Upper lobe of right lung (tissue), 1 donor: ENCODE data around the gene OR8H1. TPM values are rescaled to one million over a fixed set of nuclear protein-coding genes. Genes with fewer than 3 reads are reported as not detected.

Source experiments
- ATAC-seq: fragments of 200-7000 bp; cut with Tn5 transposase; one replicate; pipeline ENCODE4 v1.9.1; 2020; ENCODE audit warnings: mild to moderate bottlenecking, moderate library complexity
- DNase-seq: peaks from one replicate; pipeline ENCODE4 v3.0.0-alpha.2; 2020
- H3K27ac ChIP-seq: fragments of 200-600 bp; one replicate; pipeline ENCODE4 v1.8.0; 2022
- H3K27me3 ChIP-seq: fragments of 200-600 bp; one replicate; pipeline ENCODE4 v1.8.0; 2022; ENCODE audit warnings: mild to moderate bottlenecking
- H3K36me3 ChIP-seq: fragments of 200-600 bp; one replicate; pipeline ENCODE4 v1.8.0; 2022
- H3K4me1 ChIP-seq: fragments of 200-600 bp; one replicate; pipeline ENCODE4 v1.8.0; 2022
- H3K4me3 ChIP-seq: fragments of 200-600 bp; one replicate; pipeline ENCODE4 v1.8.0; 2022; ENCODE audit warnings: mild to moderate bottlenecking
- H3K9me3 ChIP-seq: fragments of 200-600 bp; one replicate; pipeline ENCODE4 v1.8.0; 2022
- intact Hi-C: fragments of 100-400 bp; cut with DNase I; formaldehyde crosslinking; loops from one replicate; pipeline ENCODE4 v1.11.0; 2022
- total RNA-seq: library from RNA; stranded (reverse); fragmentation: NEBNext Ultra II Directional; extraction: Animal tissue kit (Norgen Biotek cat#: 25700); gene quantifications from one replicate; pipeline ENCODE4 v1.2.1, GENCODE V29; 2021
- TF ChIP-seq, protein P1 (sequence below): fragments of 200-600 bp; IDR thresholded peaks from one replicate; pipeline ENCODE4 v1.8.0; 2022; ENCODE audit warnings: antibody characterized with exemption
- donor health status: DM: no; HTN: yes; CAD: no; lungs with severe emphysema.

The OR8H1 gene
- total RNA-seq, 1 donor from 2014 or later: not detected

DNA sequence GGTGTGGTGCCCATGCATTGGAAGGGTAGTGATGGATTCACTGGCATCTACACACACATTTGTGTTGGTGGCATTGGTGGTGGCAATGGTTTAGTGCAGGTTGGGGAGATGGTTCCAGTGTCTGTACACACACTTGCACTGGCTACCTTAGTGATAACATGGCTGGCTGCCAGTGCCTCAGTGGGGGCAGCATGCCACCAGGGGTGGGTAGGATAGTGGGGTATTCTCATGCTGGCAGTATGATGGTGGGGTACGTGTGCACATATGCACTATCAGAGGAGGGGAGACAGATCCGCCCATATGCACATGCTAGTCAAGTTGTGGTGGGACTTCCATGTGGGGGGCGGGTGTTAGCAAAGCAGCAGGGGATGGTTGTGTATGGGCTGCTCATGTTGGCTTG is 15.8 kb upstream of the OR8H1 start:
- H3K9me3 ChIP-seq: peaks cover 8% of the 10 kb centered on the region
- no peaks in the 10 kb centered on the region for H3K4me1 ChIP-seq
- H3K36me3 ChIP-seq: no peaks in the 10 kb centered on the region
- DNase-seq (no peak), ATAC-seq (peak; percentile 32)
- H3K4me3 ChIP-seq: no peak overlapping the region
- H3K27me3 ChIP-seq: no peaks in the 10 kb centered on the region
- TF ChIP-seq, protein P1, sequence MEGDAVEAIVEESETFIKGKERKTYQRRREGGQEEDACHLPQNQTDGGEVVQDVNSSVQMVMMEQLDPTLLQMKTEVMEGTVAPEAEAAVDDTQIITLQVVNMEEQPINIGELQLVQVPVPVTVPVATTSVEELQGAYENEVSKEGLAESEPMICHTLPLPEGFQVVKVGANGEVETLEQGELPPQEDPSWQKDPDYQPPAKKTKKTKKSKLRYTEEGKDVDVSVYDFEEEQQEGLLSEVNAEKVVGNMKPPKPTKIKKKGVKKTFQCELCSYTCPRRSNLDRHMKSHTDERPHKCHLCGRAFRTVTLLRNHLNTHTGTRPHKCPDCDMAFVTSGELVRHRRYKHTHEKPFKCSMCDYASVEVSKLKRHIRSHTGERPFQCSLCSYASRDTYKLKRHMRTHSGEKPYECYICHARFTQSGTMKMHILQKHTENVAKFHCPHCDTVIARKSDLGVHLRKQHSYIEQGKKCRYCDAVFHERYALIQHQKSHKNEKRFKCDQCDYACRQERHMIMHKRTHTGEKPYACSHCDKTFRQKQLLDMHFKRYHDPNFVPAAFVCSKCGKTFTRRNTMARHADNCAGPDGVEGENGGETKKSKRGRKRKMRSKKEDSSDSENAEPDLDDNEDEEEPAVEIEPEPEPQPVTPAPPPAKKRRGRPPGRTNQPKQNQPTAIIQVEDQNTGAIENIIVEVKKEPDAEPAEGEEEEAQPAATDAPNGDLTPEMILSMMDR: no peak
- intact Hi-C loops: no loop called here
- no peak overlapping the region for H3K27ac ChIP-seq

DNA sequence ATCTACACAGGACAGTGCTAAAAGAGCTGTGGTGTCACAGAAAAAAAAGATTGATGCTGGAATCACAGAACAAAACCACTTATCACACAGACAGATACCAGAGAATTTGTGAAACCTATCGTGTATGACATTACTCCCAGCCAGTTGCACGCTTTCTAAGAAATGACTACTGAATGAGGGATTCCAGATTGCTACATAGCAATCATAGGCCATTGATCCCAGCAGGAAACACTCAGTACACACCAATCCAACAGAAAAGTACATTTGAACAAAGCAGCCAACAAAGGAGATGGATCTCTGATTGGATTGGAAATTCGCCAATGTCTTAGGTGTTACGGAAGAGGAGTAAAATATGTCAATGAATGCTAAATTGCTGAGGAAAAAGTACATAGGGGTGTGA is 4.8 kb upstream of the OR8H1 start:
- no peaks in the 10 kb centered on the region for H3K4me1 ChIP-seq
- no peaks in the 10 kb centered on the region for H3K36me3 ChIP-seq
- no peaks in the 10 kb centered on the region for H3K9me3 ChIP-seq
- DNase-seq (no peak), ATAC-seq (no peak)
- TF ChIP-seq, protein P1: no peak
- intact Hi-C loops: no loop called here
- H3K27ac ChIP-seq: no peak overlapping the region
- H3K27me3 ChIP-seq: no peaks in the 10 kb centered on the region
- H3K4me3 ChIP-seq: no peak overlapping the region

DNA sequence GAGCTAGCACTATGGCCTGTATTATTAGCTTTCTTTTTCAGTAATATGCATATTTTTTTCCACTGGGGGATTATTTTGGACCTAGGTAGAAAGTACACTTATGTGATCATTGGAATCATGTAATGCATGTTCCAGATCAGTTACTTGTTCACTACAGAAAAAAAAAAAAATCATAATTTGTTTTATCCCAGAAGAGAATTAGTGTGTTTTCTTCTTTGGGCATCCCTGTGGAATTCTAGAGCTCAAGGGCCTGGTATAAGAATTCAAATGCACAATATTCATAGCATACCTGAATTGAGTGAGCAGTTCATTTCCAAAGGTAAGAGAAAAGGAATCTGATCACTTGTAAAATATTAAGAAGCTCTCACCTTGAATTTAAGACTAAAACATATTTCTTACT is 18.2 kb downstream of the OR8H1 start, which contains the start of gene OR5T1:
Gene OR5T1, plus strand, starts transcription at position 301 of the 400 bp plus-strand sequence. CDS start 1,485 bp downstream, outside the sequence.
- Histone ChIP-seq H3K9me3 (no peaks in the 10 kb centered on the region), H3K4me1 (no peaks in the 10 kb centered on the region), H3K27me3 (no peaks in the 10 kb centered on the region), H3K4me3 (no peak within 1 kb of the TSS), H3K36me3 (no peaks in the 10 kb centered on the region), H3K27ac (no peak within 1 kb of the TSS)
- intact Hi-C loops: no loop called here
- no peak for DNase-seq
- TF ChIP-seq, protein P1: no peak
- no peak for ATAC-seq

DNA sequence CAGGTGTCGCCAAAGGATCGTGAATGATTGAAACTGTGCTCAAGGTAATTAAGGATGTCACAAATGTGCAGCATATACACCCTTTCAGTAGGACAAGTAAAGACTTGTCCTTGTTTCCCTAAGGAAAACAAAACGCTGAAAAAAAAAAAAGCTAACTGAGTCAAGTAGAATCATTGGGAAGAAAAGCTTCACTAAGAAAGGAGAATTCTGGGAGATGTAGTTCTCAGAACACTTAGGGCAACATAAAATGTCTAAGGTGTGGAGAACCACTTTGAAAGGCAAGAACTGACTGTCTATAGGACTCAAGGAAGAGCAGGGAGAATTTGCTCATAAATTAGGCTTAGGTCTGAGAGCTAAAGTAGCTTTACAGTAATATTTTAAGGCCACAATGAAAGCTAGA is 21.0 kb downstream of the OR8H1 start:
- Histone ChIP-seq H3K4me3 (no peak overlapping the region), H3K36me3 (no peaks in the 10 kb centered on the region), H3K4me1 (no peaks in the 10 kb centered on the region), H3K9me3 (no peaks in the 10 kb centered on the region), H3K27ac (no peak overlapping the region), H3K27me3 (no peaks in the 10 kb centered on the region)
- TF ChIP-seq, protein P1: no peak
- ATAC-seq (no peak), DNase-seq (no peak)
- intact Hi-C loops: no loop called here

DNA sequence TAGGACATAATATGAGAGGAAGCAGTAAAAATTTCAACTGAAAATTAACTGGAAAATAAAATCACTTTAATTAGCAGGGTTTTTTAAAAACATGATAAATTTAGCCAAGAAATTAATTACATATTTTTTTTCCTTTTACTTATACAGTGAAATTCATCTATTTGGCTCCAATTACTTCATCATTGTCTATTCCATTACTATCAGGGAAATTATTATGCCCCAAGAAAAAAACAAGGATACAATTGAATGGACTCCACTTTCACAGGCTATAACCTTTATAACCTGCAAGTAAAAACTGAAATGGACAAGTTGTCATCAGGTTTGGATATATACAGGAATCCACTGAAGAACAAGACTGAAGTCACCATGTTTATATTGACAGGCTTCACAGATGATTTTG is 40.1 kb downstream of the OR8H1 start, which contains the start of gene OR5T3:
Gene OR5T3, plus strand, starts transcription at position 301 of the 400 bp plus-strand sequence. Its CDS starts 0 bp downstream, at position 301.
- Histone ChIP-seq H3K4me3 (no peak within 1 kb of the TSS), H3K36me3 (no peaks in the 10 kb centered on the region), H3K27me3 (no peaks in the 10 kb centered on the region), H3K4me1 (no peaks in the 10 kb centered on the region), H3K9me3 (no peaks in the 10 kb centered on the region), H3K27ac (no peak within 1 kb of the TSS)
- ATAC-seq (no peak), DNase-seq (no peak)
- TF ChIP-seq, protein P1: no peak
- intact Hi-C loops: no loop called here

Other genes with a start within 250 kb of the OR8H1 start
- gene OR8I2, start 198.9 kb downstream of the OR8H1 start, total RNA-seq: not detected
- gene OR8H2, start 188.6 kb downstream of the OR8H1 start, total RNA-seq: not detected
- gene OR8H3, start 169.9 kb downstream of the OR8H1 start, total RNA-seq: not detected
- gene OR8J3, start 152.1 kb downstream of the OR8H1 start, total RNA-seq: not detected
- gene OR8K5, start 131.9 kb downstream of the OR8H1 start, total RNA-seq: not detected
- gene OR5J2, start 115.6 kb downstream of the OR8H1 start, total RNA-seq: not detected
- not detected for gene OR5T2, start 58.0 kb downstream of the OR8H1 start, total RNA-seq
- not detected for gene OR5T3, start 40.0 kb downstream of the OR8H1 start, total RNA-seq
- not detected for gene OR5T1, start 18.1 kb downstream of the OR8H1 start, total RNA-seq
- gene OR8K3, start 22.9 kb upstream of the OR8H1 start, total RNA-seq: not detected
- not detected for gene OR8K1, start 53.8 kb upstream of the OR8H1 start, total RNA-seq
- gene OR8J1, start 62.0 kb upstream of the OR8H1 start, total RNA-seq: not detected
- gene OR8U1, start 83.4 kb upstream of the OR8H1 start, total RNA-seq: not detected
- gene OR5AL1, start 120.4 kb upstream of the OR8H1 start, total RNA-seq: not detected
- not detected for gene OR5M3, start 181.1 kb upstream of the OR8H1 start, total RNA-seq
- gene OR5M8, start 199.1 kb upstream of the OR8H1 start, total RNA-seq: not detected